Measurements from ENCODE around the gene OSGIN1. TPM values are rescaled to one million over a fixed set of nuclear protein-coding genes. Genes with fewer than 3 reads are reported as not detected.

The OSGIN1 gene, protein sequence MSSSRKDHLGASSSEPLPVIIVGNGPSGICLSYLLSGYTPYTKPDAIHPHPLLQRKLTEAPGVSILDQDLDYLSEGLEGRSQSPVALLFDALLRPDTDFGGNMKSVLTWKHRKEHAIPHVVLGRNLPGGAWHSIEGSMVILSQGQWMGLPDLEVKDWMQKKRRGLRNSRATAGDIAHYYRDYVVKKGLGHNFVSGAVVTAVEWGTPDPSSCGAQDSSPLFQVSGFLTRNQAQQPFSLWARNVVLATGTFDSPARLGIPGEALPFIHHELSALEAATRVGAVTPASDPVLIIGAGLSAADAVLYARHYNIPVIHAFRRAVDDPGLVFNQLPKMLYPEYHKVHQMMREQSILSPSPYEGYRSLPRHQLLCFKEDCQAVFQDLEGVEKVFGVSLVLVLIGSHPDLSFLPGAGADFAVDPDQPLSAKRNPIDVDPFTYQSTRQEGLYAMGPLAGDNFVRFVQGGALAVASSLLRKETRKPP
- 1.7 TPM for total RNA-seq

DNA sequence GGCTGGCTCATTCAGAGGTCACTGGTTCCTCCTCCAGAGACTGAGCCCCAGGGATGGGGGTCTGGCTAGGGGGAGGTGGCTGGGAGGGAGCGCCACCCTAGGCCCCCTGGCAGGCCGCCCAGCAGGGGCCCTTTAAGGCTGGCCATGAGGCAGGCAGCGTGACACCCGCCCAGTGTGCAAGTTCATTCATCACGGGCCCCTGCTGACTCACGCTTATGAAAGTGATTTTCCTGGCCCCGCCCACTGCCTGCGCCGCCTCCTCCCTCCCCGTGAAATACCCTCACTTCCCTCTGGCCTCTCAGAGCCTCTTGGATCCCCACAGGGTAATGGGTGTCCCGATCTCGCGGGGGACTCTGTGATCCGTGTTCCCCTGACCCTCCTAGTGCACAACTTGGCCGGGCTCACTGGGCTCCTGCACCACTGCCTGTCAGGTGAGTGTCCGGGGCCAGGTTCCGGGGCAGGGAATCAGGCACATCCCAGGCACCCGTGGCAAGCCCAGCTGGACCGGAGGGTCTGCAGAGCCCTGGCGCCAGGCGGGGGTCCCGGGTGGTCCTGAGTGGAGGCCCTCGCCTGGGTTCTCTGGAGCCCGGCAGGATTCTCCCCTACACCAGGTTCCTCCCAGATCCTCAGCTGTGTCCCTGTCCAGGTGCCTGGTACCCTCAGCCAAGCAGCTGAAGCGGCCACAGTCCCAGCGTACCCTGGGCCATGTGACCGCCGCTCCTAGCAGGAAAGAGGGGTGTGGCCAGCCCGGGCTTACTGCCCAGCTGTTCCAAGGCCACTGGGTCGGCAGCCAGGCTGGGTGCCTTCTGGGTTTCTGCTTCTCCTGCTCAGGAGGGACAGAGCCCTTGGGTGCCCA is at the start of gene OSGIN1:
TSS of gene OSGIN1 (plus strand) at position 301 of the 856 bp plus-strand sequence. CDS start 4,432 bp downstream, outside the sequence.

DNA sequence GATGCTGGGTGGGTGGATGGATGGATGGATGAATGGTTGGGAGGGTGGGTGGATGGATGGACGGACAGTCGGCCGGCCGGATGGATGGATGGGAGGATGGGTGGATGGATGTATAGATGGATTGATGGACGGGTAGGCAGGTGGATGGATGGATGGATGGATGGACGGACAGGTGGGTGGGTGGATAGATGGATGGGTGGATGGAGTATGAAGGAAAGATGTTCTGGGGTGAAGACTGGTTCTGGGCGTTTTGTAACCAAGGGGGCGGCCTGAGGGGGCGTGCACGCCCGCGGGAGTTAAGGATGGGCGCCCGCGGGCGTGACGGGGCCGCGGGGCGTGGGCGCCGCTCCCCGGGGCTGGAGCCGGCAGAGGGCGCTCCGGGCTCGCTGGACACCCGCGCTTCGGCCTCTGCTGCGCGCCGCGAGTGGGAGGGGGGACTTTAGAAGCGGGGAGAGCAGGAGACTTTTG is 14.8 kb downstream of the OSGIN1 start, which contains the start of gene NECAB2:
TSS of gene NECAB2 (plus strand) at position 407 of the 468 bp plus-strand sequence. CDS start 405 bp downstream, outside the sequence.

Other genes with a start within 250 kb of the OSGIN1 start
- 57.8 TPM for gene HSBP1, start 145.3 kb upstream of the OSGIN1 start, total RNA-seq
- gene MLYCD, start 54.1 kb upstream of the OSGIN1 start, total RNA-seq, result 6.7 TPM
- 7.3 TPM for gene NECAB2, start 15.0 kb downstream of the OSGIN1 start, total RNA-seq
- gene SLC38A8, start 89.6 kb downstream of the OSGIN1 start, total RNA-seq, result 6.6 TPM
- gene MBTPS1, start 163.7 kb downstream of the OSGIN1 start, total RNA-seq, result 149 TPM
- gene HSDL1, start 191.9 kb downstream of the OSGIN1 start, total RNA-seq, result 86.4 TPM
- gene DNAAF1, start 192.1 kb downstream of the OSGIN1 start, total RNA-seq, result 0.33 TPM
- 63.7 TPM for gene TAF1C, start 233.8 kb downstream of the OSGIN1 start, total RNA-seq
- 4.3 TPM for gene ADAD2, start 237.9 kb downstream of the OSGIN1 start, total RNA-seq

Measured in camera-type eye (tissue), 1 donor.